ENCODE measurements around the gene PHC2.

Gene PHC2

DNA sequence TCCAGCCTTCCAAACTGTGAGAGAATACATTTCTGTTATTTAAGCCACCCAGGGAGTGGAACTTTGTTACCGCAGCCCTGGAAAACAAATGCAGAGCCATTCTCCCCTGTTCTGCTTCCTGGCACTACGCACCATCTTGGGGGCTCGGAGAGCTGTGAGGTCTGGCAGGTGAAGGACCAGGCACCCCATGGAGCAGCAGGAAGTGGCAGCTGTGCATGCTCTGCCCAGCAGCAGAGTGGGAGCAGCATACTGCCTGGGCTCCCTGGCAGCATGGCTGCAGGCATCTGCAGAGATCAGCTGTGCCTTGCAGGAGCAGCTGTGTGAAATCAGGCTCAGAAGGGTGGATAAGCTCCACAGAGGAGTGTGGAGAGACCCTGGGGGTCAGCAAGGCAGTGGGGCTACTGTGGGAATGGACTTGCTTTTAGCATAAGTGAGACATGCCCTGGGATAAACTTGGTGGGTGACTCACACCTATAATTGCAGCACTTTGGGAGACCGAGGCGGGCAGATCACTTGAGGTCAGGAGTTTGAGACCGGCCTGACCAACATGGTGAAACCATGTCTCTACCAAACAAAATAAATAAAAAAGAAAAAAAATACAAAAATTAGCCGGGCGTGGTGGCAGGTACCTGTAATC is 23.9 kb upstream of the PHC2 start:
- DNase-seq = no peak

DNA sequence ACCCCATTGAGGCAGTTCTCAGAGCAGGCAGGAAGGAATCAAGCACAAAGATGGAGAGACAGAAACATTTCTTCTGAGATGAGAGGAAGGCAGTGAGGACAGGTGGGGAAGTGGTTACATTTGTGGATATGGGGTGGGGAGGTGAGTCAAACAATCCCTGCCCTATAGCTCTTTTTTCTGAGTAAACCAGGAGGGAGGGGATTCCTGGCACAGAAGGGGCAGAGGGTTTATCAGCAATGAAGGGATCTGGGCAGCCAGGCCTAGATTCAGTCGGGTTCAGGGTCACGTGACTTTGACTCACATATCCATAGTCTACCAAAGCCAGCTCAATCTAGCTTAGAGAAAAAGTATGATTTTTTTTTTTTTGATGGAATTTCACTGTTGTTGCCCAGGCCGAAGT is 15.7 kb upstream of the PHC2 start:
- no peak for DNase-seq

DNA sequence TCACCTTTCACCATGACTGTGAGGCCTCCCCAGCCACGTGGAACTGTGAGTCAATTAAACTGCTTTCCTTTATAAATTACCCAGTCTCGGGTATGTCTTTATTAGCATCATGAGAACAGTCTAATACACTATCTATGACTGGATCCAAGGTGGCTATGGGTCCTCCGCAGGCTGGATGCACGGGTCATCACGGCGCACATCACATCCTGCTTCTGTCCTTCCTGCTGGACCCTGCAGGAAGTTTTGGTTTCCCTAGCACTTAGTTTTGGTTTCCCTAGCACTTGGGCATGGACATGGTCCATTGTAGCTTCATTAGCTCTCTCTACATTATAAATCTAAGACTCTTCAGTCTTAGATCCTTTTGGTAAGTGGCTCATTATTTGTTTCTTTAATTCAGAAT is 14.2 kb upstream of the PHC2 start:
- DNase-seq = no peak

DNA sequence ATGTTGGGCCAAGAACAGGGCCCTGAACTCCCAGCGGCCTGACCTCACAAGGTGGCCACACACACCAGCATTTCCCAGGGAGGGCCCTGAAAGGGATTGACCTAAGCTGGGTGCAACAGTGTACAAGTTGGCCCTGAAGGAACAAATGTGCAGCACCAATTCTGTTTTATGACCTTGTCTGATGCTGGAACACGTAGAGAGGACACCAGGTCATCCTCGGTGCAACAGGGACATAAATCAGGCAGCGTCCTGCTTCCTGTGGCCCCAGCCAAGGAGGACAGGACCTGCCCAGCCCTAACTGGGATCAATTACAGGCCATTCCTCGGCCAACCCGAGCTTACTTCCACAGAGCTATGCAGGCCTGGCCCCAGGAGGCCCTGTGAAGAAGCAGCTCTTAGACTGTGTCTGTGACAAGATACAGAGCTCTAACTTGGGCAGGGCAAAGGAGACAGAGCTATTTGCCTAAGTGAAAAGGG is 12.8 kb upstream of the PHC2 start:
- DNase-seq = no peak

DNA sequence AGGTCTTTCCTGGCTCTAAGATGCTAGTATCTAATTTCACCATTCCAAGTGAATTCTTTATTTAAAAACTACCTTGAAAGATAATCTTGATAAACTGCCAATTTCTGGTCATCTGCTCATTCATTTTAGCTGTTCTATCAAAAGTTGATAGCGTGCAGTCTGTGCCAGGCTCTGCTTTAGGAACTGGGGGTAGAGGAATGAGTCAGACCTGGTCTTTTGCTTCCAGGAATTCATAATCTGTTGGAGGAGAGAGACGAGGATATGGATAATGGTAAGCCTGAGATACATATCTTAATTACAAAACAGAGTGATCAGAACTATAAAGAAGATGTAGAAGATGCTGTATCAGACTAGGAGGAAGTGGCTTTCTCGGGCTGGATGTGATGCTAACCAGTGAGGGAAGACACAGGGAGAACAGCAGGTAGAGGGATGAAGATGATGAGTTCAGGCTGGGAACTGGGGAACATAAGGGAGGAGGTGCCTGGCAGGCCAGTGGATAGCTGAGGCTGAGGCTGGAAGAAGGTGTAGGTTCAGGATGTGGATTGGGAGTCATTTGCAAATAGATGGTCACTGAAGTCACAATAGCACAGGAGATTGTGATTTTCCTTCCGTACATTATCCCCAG is 12.3 kb upstream of the PHC2 start:
- DNase-seq = no peak

DNA sequence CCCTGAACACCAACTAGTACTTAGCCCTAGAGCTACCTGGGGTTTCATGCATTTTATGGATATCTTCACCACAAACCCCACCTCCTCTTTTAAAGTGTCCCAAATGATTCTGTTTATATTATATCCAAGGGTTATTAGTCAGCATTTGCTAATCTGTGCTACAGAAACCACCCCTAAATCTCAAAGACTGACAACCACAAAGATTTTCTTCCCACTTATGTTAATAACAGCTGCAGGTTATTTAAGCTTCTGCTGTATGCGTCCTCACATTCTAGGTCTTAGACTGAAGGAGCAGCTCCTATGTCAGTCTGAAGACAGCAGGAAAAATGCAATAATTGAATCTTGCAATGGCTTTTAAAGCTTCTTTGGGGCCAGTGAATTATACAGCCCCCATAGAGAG is 11.2 kb upstream of the PHC2 start:
- DNase-seq = no peak

DNA sequence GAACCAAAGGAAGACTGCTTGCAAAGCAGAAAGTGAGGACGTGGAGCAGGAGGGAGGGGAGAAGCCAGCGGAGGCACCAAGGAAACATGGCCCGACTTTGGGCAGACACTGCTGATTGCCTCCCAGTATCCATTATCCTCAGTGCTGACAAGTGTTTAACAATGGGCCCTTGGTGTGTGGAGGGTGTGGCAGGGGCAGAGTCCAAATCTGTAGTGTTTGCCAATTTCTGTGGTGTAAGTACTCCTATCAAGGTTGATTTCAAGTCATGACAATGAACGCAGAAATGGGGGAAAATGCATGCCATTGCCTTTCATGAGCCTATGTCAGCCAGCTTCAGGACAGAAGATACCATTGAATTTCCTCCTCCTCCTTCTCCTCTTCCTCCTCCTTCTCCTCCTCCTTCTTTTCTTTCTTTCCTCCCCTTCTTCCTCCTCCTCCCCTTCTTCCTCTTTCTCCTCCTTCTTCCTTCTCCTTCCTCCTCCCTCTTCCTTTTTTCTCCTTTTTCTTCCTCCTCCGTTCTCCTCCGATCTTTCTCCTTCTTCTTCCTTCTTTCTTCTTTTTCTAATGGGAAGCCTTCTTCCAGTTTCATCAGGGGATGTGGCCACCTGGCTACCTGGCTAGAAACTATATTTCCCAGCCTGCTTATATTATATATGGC is 10.3 kb upstream of the PHC2 start:
- no peak for DNase-seq

DNA sequence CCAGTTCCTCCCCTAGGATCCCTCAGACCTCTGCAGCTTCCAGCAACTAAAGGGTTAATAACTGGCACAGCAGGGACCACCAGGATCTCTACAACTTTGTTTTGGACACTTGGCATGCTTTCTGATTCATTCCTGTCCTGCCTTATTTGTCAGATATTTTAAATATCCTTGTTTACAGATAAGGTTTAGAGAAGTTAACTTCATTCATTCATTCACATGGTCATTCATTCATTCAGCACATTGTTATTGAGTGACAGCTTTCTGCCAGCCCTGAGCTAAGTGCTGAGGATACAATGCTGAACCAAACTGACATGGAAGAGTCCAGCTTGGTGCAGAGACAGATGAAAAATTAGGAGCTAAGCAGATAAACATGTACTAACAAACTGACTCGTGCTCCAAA is 8.8 kb upstream of the PHC2 start:
- DNase-seq = no peak

DNA sequence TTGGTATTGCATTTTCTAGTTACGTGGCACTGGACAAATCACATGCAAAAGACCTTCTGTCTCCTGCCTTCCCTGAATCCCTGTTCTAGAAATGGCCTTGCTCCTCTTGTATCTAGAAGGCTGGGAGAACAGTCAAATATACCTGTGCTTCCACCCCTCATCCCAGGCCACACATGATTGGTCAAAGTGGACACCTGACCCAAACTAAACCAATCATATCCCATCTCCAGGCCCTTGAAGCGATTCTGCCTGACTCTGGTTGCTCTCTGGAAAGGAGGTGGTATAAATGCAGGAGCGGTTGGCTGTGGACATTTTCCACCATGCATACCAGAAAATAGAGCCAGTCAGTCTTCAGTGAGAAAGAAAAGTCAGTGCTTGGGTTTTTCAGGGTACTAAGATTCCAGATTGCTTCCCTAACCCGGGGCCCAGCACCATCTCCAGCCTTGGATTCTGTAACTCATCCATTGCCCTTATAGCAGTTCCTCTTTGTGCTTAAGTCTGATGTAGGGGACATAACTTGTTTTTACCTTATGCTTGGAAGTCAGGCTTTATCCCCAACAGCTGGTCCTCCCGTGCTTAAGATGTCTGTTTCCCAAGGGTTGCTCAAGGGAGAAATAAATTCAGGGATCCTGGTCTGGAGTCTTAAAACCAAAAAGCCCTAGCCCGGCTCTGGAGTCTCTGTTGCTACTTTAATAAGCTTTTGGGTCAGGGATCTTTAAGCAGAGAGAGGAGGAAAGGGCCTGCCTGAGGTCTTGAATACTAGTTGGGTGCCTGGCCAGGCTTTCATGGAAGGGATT is 7.7 kb upstream of the PHC2 start:
- no peak for DNase-seq

DNA sequence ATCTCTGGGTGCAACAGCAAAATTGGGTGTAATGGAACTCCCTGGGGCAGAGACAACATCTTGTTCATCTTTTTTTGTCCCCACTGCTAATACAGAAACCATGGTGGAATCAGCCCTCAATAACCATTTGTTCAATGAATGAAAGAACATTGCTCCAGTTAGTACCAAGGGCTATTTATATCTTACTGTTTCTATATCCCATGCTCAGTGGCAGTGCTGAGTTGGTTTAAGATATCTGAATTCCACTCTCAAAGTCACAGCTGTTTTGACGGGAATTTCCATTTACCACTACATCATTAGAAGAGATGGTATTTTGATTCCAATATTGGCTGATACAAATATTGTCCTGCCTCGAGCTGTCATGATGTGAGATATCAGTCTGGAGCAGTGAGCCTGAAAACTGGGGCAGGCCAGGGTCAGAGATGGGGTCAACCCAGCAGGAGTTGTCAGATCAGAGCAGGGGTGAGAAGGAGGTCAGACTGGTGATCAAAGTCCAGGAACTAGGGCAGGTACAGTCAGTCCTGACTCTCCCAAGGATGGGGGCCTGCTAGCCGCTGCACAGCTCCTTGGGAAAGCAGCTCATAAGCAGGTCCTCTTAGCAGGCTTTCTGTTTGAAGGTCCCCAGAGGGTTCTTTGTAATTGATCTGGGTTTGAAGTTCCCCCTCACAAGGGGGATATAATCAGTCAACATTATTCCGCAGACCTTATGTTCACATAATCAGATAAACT is 5.8 kb upstream of the PHC2 start:
- DNase-seq = no peak

DNA sequence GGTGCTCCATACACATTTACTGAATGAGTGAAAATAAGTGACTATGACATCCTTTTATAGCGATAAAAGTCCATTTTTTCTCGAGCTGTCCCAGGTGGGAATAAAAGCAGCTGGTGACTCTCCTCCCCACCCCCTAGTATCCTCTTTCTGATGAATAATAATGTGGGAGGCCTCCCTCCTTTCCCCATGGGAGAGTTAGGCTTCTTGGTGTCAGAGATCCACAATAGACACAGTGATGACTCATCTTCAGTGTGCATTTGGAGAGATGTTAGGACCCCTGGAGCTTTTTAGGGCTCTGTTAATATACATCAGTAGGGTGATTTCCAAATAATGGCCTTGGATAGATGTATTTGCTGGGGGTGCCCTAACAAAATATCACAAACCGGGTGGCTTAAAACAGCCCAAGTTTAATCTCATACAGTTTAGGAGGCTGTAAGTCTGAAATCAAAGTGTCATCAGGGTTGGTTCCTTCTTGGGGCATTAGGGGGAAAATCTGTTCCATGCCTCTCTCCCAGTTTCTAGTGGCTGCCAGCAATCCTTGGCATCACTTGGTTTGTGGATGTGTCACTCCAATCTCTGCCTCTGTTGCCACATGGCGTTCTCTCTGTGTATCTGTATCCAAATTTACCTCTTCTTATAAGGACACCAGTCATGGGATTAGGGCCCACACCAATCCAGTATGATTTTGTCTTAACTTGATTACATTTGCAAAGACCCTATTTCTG is 4.4 kb upstream of the PHC2 start:
- DNase-seq = no peak

DNA sequence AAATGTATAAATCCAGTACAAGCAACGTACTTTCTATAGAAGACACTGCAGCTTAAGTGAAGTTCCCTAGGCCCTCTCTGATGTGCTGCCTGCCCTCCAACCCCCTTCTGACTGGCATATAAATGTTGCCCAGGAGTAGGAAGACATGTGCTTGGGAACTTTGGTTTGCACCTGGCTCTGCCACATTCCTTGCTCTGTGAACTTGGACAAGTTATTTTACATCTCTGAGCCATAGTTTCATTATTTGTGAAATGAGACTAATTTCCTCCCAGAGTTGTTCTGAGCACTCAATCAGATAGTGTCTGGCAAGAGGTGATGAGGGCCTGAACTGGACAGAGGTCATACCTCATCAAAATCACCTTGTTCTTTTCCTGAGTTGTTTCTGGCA is 3.5 kb upstream of the PHC2 start:
- no peak for DNase-seq

DNA sequence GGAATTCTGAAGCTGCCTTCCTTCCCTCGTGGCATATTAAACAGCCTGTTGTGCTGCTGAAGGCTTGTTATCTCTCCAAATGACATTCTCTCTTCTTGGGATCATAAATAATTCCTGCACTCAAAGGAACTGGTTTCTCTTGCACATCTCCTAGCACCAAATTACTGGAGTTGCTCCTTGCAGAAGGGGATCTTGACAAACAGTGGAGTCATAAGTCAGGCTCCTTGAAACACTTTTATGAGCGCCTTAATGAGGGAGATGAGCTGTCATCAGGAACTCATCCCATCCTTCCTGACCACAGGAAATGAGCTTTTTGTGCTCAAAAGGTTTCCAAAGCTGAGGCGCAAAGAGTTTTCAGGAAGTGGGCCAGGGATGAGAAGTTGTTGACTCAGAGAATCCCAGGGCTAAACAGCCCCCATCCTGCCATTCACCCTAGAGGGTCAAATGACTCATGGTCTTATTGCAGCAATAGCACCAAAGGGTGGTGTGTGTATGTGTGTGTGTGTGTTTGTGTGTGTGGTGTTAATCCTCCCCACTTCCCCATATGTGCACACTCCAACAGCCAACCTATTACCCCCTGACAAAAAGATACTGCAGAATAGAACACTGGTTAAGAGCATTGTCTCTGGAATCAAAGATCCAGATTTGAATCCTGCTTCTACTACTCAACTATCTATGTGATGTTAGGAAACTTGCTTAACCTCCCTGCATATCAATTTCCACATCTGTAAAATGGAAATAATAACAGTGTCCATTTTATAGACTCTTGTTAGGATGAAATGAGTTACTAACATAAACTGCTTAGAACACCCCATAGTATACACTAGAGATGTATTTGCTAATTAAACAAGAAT is 2.8 kb upstream of the PHC2 start:
- DNase-seq = no peak

DNA sequence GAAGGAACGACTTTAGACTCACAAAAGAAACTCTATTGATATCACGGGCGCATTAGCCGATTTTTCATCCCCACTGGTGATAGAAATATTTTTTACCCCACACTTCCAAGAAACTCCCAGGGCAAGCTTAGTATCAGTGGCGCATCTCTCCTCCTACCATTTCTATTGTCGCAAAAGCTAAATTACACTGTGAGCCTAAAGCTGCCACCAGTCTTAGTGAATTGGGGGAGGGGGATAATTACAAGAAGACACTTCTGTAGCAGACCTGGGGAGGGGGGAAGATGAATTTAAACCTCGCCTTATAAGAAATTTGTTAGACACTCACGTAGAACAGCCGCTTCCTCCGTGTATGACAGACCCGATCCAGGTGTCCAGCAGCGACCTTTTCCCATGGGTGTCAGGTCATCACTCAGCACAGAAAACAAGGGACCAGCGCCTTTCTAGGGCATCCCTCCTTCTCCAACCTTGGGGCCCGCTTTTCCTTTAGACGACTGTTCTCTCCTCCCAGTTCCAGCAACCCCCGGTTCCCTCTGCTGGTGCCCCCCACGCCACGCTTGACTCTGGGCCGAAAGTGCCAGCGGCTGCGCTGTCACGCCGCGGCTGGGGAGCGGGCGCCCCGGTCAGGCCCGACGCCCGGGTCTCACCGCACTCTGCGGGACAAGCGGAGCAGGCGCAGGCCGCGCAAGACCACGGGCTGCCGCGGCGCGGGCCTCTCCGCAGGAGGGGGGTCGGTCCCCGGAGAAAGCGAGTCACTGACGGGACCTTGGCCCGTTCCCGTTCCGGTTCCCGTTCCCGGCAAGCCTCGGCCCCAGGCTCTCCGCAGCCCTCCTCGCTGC is 821 bp downstream of the PHC2 start:
- no peak for DNase-seq

DNA sequence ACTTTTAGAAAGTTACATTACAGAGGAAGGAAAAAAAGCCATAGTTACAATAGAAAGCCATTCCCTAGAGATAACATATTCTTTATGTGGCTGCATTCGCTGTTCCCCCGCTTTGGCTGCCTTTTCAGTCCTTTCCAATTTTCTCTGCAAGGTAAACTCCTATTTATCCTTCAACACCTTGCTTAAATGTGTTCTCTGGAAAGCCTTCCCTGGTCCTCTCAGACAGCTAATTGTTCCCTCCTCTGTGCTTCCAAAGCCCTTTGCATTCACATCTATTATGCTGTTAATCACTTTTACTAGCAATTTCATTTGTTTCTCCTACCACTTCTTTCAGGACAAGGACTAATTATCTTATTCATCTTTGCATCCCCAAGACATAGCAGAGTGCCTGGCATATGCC is 1.6 kb downstream of the PHC2 start:
- no peak for DNase-seq

DNA sequence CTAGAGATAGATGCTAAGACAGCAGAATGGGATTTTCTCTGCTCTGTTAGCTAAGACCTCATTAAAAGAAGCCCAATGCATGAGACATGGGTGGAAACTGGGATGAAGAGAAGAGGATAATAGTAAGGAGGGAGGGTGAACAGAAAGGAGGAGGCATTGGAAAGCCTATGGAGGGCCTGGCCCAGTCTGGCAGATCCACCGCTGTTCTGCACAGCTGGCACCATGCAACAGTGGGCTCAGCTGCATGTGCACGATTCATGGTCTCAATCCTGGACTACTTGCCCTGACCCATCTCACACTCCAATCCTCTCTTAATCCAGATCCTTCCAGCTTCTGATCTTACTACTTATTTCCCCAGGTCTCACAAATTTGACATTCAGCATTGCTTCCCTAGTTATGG is 2.2 kb downstream of the PHC2 start:
- DNase-seq = no peak

DNA sequence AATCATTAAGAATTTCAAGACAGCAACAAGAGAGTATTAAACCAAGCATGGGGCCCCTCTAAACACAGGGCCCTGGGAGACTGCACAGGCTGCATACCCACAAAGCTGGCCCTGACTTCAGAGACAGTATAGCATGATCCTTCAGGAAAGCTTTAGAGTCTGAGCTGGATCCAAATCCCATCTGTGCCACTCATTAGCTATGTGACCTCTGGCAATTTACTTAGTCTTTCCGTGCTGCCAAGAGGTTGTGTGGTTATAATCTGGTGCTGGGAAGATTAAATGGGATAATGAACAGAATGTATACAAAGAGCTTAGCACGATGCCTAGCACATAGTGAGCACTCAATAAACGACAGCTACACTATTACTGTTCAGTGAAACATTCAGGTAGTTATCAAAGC is 4.0 kb downstream of the PHC2 start:
- DNase-seq = no peak

DNA sequence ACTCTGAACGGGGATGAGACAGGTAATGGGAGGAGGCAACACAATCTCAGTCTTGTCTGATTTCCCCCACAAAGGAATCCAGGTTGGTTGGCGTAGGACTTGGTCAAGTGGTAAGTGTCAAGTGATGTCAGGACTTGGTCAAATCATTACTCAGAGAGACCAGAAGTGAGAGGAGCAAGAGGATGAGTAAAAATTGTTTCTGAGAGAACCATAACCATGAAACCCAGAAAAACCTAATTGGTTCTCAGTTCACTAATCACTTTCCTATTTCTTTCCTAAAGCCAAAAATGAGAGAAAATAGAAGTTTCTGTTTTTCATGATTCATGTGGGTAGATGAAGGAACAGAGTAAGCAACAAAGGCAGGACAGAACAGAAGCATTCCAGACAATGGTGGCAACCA is 5.0 kb downstream of the PHC2 start:
- no peak for DNase-seq

DNA sequence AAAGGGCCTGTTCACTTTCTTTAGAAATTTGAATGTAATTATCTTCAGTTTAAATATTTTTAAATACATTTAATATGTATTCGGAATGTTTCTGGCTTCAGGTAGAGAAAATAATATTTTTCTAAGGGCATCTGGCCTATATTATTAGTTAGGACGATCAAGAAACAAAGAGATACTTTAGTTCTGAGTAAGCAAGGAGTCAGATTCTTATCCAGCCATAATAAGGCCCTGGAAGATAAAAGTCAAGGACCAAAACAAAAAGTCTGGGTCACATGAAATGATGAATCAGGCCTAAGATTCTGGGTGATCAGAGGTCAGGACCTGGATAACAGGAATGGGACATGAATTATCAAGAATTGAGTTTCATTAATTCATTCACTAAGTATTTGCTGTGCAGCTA is 6.3 kb downstream of the PHC2 start:
- DNase-seq = no peak

DNA sequence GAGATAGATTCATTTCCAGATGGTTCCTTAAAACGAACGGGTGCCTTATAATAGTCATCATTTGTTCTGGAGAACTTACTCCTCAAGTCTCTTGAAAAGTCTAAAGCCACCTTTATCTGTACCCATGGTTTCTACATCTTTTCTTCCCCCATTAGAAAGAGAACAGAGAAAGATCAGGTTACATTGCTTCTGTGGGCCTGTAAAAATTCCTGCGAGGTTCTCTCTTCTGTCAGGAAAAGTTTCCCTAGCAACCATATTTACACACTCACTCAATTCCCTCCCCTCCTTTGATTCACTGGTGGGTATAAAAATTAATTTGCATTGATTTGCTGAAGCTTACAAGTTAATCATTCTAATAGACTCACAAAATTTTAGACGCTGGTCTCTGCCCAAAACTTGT is 6.7 kb downstream of the PHC2 start:
- DNase-seq = no peak
